Muscle of back (tissue), 11 donors: ENCODE measurements around the gene COL26A1. TPM values are rescaled to one million over a fixed set of nuclear protein-coding genes. Genes with fewer than 3 reads are reported as not detected.

ENCODE experiments used
- DNase-seq, 3 donors: peaks; one replicate each; pipeline versions ENCODE4 v3.0.0 to v3.0.0-alpha.2; 2013
- polyA plus RNA-seq, 10 donors: library from polyadenylated mRNA; unstranded; fragments of 120-200 nt; gene quantifications; one replicate each; pipeline ENCODE4 v1.2.1, GENCODE V29; 2013; ENCODE audit not compliant: insufficient read length in 10 of 10

The COL26A1 gene
- polyA plus RNA-seq, 10 donors, result 0.50 to 9.9 (median 1.2) TPM

- DNase-seq, result peak in 1 of 3 donors; percentile 11
Observed at GRCh38 chr7:101564778-101565211, 202.1 kb downstream of the COL26A1 start.

- DNase-seq, result no peak
Observed at GRCh38 chr7:101565601-101566209, 203.0 kb downstream of the COL26A1 start.

GRCh38 chr7:101567230-101567629 is 204.6 kb downstream of the COL26A1 start:
- DNase-seq, result no peak

GRCh38 chr7:101572156-101572555 is 209.5 kb downstream of the COL26A1 start:
- DNase-seq, result no peak

- no peak for DNase-seq
Observed at GRCh38 chr7:101575168-101575567, 212.5 kb downstream of the COL26A1 start.

- DNase-seq, result no peak
Observed at GRCh38 chr7:101575721-101576120, 213.0 kb downstream of the COL26A1 start.

- DNase-seq, result no peak
Observed at GRCh38 chr7:101576998-101577397, 214.3 kb downstream of the COL26A1 start.

GRCh38 chr7:101578552-101578951 is 215.9 kb downstream of the COL26A1 start:
- no peak for DNase-seq

- no peak for DNase-seq
Observed at GRCh38 chr7:101580596-101580995, 217.9 kb downstream of the COL26A1 start.

GRCh38 chr7:101581891-101582290 is 219.2 kb downstream of the COL26A1 start:
- no peak for DNase-seq

- DNase-seq, result no peak
Observed at GRCh38 chr7:101582971-101583370, 220.3 kb downstream of the COL26A1 start.

GRCh38 chr7:101586078-101586905 is 223.6 kb downstream of the COL26A1 start:
- no peak for DNase-seq

GRCh38 chr7:101586906-101587677 is 224.4 kb downstream of the COL26A1 start:
- no peak for DNase-seq

- DNase-seq, result no peak
Observed at GRCh38 chr7:101588131-101588935, 225.7 kb downstream of the COL26A1 start.

- no peak for DNase-seq
Observed at GRCh38 chr7:101589052-101589451, 226.4 kb downstream of the COL26A1 start.

- no peak for DNase-seq
Observed at GRCh38 chr7:101589976-101590662, 227.4 kb downstream of the COL26A1 start.

GRCh38 chr7:101590663-101591435 is 228.2 kb downstream of the COL26A1 start:
- DNase-seq, result no peak

- no peak for DNase-seq
Observed at GRCh38 chr7:101591504-101591903, 228.8 kb downstream of the COL26A1 start.

- no peak for DNase-seq
Observed at GRCh38 chr7:101593556-101593955, 230.9 kb downstream of the COL26A1 start.

GRCh38 chr7:101594790-101595189 is 232.1 kb downstream of the COL26A1 start:
- DNase-seq, result no peak
